Measurements from ENCODE around the gene FAM76B.

DNA sequence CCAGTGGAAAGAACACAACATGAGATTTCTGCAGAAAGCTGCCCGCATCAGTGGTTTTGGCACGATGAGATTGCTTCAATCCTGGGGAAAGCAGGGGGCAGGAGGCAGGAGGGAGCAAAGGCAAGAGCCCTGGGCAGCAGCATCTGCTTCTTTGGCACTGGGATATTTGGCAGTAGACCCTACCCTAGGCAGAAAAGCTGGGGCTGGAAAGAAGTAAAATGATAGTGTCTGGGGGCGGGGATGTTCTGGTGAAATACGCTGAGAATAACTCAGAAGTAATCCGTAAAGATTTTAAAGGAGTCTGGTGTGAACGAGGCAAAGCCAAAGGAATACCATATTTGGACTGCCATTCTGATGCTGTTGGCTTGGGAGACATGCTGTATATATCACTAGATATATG lies 62.0 kb downstream of the FAM76B start:
- TF ChIP-seq, protein P1, sequence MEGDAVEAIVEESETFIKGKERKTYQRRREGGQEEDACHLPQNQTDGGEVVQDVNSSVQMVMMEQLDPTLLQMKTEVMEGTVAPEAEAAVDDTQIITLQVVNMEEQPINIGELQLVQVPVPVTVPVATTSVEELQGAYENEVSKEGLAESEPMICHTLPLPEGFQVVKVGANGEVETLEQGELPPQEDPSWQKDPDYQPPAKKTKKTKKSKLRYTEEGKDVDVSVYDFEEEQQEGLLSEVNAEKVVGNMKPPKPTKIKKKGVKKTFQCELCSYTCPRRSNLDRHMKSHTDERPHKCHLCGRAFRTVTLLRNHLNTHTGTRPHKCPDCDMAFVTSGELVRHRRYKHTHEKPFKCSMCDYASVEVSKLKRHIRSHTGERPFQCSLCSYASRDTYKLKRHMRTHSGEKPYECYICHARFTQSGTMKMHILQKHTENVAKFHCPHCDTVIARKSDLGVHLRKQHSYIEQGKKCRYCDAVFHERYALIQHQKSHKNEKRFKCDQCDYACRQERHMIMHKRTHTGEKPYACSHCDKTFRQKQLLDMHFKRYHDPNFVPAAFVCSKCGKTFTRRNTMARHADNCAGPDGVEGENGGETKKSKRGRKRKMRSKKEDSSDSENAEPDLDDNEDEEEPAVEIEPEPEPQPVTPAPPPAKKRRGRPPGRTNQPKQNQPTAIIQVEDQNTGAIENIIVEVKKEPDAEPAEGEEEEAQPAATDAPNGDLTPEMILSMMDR (IDR thresholded peaks at IDR 0.05; ENCODE audit: insufficient read depth, low read length, poor library complexity, severe bottlenecking) = no peak
- TF ChIP-seq EZH2phosphoT487 (conservative IDR thresholded peaks at IDR 0.05; ENCODE audit: low read length) = no peak
